ENCODE data around the gene LIPT2.

DNA sequence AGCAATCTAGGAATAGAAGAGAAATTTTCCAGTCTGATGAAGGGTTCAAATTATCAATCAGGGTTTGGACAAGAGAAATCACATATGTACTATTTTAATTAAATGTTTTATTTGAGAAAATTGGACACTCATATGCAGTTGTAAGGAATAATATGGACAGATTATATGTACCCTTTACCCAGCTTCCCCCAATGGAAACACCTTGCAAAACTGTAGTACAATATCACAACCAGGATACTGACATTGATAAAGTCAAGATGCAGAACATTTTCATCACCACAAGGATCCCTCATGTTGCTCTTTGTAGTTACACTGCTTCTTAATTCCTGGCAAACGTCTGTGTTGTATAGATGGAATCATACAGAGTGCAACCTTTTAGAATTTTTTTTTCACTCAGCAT, 1.4 kb upstream of the LIPT2 start:
- TF ChIP-seq GATA2 (IDR thresholded peaks at IDR 0.05; ENCODE audit: low read depth, low read length) (no peak), GATA3 (IDR thresholded peaks at IDR 0.05; ENCODE audit: low read depth, low read length) (no peak)
